Glomerular visceral epithelial cell (primary cell): ENCODE results near the gene RPS6KA2.
"Not testable (repeated sequence)": the region's sequence is repeated elsewhere in the genome, so short reads cannot be mapped to it uniquely, and the experiment has no call there.

ENCODE experiments used
- DNase-seq: peaks from one replicate; pipeline ENCODE4 v3.0.0-alpha.2; 2016; ENCODE audit errors: extremely low spot score

The RPS6KA2 gene

DNA sequence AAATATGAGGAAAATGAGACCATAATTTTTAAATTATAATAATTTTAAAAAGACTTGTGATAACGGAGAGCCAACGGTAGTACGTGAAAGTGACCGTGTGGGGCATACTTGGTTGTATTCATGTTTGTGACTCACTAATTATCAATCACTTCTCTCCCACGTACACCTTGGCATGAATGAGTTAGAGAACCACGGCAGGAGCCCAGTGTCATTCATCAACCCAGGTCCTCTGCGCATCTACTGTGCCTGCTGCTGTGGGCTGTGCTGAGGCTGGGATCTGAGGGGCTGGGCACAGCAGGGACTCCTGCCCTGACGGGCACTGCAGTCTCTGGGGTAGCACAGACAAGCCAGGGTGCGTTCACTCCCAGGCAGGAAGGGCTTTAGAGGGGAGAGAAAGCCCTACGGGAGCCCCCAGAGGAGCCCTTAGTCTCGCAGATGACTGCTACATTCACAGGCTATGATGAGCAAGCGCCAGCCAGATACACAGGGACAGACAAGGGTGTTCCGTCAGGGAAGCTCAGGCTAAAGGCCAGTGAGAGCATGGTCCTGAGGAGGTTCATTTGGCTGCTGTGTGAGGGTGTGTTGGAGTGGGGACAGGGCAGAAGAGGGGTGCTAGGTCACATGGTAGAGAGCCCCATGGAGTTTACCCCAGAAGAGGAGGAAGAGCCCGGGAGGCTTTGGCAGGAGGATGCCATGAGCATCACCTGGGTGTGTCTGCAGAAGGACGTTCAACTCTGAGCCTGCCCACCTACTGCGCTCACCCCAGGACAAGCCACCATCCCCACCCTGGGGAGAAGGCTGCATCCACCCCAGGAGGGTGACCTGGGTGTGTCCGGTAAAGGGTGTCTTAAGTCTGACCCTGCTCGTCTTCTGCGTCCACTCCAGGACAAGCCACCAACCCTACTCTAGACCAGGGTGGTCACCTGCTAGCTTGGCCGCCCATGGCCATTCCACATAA lies 8.2 kb upstream of the RPS6KA2 start:
- no peak for DNase-seq

DNA sequence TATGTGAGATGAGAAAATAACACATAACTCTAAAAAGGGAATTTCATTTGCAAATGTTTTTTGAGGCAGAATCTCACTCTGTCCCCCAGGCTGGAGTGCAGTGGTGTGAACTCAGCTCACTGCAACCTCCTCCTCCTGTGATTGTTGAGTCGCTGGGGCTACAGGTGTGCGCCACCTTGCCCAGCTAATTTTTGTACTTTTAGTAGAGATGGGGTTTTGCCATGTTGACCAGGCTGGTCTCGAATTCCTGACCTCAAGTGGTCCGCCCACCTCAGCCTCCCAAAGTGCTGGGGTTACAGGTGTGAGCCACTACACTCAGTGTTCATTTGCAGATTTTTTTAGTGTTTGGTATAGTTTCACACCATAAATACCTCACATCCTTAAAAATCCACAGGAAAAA lies 7.5 kb upstream of the RPS6KA2 start:
- not testable (repeated sequence) for DNase-seq

DNA sequence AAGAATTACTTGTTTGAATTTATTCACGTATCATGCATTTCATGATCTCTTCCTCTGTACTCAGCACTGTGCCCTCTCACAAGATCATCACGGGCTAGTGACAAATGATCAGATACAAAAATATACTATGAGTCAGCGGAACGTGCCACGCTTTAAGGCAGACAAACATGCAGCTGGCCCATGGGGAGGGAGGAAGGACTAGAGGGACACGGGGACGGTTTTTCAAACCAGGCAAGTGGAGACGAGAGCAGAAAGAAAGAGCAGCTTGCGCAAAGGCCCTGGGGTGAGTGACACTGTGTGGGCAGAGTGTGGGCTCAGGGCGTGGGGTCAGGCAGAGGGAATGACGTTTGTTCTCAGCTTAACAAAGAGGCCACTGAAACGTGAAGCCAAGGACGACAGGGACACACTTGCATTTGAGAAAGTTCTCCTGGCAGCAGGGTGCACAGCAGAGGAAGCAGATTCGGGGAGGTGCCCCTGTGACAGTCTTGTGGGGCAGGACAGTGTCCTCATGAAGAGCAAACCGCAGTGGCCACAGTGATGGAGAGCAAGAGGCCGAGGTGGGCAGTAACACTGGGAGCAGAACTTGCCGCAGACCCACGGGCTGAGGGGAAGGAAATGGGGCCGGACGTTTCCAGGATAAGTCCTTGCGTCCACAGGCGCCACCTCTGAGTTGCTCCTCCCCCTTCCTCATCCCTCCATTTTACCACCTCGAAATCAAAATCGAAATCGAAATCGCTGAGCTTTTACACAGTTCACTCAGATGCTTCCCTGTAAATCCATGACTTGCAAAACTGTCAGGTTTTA lies 6.9 kb upstream of the RPS6KA2 start:
- DNase-seq, result no peak

DNA sequence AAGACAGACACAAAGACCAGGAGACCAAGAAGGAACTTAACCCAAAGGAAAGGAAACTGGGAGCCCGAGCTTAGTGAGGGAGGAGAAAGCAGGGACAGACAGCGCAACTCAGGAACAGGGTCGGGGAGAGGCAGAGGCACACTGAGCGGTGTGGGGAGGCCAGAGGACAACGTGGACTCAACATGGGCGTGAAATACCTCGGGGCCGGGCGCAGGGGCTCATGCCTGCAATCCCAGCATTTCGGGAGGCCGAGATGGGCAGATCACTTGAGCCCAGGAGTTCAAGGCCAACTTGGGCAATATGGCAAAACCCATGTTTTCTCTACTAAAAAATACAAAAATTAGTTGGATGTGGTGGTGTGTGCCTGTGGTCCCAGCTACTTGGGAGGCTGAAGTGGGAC lies 5.7 kb upstream of the RPS6KA2 start:
- no peak for DNase-seq

DNA sequence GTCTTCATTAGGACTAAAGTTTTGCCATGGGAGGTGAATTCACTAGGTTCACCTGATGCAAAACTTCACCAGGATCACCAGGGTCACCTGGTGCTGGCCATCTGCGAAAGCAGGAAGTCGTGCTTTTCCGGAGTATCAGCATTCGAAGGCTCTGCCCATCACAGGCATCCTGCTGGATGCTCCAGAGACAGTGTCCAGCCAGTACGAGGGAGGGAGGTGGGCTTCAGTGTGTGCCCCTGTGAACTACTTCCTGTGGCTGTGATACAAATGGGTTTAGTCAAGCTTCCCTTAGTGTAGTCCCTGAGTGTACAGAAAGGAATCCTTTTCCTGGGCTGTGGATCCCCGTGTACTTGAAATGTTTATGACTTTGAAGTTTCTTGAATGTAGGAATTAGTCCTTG lies 3.4 kb upstream of the RPS6KA2 start:
- DNase-seq, result no peak

DNA sequence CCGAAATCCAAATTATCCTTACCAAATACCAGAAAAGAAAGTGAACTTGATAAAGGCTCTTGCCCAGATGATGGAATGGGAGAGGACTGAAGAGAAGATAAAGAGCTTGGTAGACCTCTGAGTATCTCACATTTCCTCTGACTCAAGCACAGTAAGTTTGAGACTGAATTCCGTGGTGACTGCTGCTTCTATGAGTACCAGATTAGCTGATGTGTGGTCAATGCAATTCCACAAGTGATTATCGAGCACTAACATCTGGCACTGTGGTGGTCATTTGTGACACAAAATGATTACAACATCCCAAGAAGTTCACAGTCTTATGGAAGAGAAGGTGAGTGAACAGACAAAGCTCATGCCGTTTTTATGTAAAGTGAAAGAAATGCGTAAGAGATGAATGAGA lies 2.6 kb upstream of the RPS6KA2 start:
- peak; percentile 42 for DNase-seq

DNA sequence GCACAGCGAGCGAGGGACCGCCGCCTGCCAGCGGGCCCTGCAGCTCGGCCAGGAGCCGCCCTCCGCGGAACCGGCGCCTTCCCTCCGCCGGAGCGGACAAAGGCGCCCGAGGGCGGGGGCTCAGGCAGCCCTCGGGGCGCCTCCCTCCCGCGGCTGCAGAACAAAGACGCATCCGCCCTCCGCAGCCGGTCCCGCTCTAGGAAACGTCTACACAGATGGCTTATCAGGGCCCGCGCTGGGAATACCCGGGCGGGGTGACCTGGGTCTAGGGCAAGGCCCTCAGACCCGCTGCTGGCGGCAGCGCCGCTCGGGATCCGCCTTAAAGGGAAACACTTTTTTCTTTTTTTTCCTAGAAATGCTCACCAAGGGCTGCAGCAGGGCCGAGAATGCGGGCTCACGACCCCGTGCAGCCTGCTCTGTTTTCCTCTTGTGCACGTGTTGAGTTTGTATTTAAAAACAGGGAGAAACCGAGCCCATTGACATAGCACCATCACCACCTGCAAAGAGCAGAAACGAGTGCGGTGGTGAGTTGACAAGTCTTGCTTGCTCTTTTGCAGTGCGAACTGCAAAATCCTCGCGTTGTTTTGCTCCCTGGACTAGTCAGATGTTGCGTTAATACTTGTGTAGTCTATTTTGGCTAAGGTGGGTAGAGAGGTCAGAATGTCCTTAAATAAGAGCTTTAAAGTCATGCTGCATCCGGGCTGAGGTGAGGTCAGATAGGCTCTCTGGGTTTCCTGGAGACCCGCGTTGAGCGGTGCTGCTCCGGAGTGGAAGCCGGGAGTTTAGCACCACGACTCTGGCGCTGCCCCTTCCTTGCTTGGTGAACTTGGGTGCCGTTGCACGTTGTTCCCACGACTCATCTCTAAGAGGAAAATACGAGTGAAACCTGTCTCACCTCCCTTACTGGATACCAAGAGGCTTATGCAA lies 1.1 kb upstream of the RPS6KA2 start:
- DNase-seq, result peak; percentile 59

DNA sequence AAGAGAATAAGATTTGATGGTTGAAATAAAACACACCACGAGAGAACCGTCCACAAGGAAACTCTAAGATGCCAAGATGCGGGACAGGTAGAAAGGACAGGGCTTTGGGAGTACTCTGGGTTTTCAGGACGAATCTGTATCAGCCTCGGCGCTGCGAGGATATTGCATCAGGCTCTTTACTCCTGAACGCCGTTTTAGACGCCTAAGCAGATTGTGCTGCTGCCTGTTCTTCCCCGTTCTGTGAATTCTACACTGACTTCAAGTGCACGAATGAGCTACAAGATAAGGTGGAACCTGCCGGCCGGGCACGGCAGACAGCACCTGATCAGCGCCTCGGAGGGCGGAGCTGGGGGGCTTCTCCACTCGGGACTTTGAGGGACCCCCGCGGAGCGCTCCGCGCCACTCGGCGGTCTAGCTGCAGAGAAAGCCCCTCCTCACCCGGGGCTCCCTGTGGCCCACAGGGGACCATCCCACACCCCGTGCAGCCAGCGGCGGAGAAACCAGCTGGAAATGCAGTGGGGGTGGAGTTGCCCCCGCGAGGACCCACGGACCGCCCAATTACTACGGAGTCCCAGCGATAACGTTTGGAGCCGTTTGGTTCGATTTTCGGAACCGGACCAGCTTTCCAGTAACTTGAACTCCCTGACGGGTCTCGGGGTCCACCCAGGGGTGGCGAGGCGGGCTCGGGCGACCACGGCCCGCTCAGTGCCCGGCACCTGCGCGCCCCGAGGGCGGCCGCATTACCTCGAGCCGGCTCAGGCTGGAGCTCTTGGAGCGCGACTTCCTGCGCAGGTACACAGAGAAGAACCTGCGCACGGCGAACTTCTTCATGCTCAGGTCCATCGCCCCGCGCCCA lies 646 bp downstream of the RPS6KA2 start:
- peak; percentile 36 for DNase-seq

DNA sequence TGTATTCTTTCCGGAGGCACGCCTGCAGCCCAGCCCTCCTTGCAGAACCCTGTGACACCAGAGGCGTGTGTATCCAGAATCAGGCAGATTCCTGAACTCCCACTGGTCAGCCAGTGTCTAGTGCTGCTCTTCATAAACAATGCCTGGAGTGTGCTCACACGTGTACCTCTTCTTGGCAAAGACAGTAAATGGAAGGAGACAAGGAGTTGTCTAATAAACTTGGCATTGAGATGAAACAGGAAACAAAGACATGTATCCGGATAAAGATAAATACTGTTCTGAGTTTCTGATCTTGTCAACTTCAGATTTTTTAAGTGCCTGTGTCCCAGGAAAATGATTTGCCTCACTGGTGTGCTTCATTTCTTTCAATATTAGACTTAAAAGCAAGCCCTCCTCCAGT lies 1.7 kb downstream of the RPS6KA2 start:
- DNase-seq, result no peak

DNA sequence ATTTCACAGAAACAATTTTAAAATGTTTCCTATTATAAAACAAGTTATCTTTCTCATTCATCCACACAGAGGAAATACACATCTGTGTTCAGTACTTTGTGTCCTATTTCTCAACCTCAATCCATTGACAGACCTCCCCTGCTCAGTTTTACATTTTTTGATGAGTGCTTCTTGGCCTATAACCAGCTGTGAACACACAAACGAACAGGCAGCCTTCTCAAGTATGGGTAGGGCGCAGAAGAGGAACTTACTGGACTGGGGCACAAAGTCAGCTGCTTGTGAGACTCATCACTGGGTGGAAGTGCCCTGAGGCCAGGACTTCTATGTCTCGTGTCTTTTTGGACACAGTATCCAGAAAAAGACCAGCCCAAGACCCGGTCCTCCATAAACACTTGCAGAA lies 2.8 kb downstream of the RPS6KA2 start:
- DNase-seq, result no peak

DNA sequence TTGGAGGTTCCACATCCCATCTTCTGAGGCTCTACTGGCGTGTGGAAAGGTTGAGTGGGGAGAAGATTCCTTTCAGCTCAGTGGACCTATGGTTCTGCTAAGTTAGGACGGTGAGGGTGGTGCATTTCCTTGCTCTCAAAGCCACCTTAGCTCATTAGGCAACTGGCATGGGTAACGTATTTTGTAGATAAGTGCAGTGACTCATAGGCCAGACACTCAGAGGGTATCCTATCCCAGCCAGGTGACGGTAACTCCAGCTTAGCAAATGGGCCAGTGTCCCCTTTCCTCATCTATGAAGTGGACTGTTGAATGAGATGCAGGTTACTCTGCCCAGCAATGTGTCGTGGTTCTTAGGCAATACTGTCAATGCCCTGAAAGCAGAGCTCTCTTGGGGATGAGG lies 3.7 kb downstream of the RPS6KA2 start:
- peak; percentile 30 for DNase-seq

DNA sequence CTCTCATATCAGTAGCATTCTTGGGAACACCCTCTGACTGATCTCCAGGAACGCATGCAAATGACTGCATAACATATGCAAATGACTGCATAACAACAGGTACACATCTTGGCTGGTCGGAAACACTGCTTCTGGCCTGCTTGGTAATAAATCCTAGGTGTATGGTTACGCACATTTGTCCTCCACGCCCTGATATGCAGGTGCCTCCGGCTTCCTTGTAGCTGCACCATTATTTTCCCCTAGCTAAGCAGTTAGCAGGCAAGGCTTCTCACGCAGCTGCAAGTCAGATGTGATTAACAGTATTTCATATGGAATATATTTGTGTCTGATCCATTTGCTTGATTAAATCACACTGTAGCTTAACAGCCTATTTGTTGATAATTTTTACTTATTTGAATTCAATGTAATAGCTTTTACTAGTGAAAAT lies 5.9 kb downstream of the RPS6KA2 start:
- no peak for DNase-seq

DNA sequence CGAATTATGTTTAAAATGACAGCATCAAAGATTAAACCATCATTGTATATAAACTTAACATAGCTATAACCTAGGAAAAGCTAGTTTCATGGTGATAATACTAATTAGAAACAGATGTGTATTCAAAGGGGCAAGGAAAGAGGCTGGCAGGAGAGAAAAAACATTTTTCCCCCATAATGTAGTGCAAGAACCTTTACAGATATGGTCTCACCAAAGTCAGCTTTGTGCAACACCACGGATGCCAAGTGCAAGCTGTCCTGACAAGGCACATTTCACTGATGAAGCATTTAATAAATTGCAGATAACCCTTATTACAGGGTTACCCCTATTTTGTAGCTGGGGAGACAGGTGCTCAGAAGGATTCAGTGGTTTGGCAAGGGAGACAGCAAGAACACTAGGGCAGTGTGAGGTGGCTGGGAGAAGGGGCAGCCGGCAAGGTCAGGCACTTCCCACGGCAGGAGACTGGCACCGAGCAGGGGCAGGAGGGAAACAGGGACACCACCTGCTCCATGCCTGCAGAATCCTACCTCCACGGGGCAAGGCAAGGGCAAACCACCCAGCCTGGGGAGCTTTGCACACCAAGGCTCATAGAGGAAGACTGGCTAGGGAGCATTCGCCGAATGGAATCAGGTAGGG lies 6.5 kb downstream of the RPS6KA2 start:
- DNase-seq, result no peak

DNA sequence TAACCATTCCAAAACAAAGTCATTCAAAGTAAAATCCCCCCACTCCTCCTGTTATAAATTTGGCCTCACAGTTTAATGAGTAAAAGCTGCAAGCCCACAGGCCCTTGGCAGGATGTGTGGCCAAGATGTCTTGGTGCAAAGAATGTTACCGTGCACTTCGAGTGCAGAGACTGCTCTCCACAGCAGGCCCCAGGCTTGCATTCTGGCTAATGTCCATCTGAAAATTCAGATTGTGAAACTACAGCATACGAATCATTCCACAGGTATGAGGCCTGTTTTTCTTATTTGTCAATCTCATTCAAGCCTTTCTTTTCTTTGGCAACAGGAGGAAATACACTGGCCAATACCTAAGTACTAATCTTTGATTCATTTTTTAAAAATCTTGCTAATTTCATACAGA lies 7.1 kb downstream of the RPS6KA2 start:
- DNase-seq, result peak; percentile 85

DNA sequence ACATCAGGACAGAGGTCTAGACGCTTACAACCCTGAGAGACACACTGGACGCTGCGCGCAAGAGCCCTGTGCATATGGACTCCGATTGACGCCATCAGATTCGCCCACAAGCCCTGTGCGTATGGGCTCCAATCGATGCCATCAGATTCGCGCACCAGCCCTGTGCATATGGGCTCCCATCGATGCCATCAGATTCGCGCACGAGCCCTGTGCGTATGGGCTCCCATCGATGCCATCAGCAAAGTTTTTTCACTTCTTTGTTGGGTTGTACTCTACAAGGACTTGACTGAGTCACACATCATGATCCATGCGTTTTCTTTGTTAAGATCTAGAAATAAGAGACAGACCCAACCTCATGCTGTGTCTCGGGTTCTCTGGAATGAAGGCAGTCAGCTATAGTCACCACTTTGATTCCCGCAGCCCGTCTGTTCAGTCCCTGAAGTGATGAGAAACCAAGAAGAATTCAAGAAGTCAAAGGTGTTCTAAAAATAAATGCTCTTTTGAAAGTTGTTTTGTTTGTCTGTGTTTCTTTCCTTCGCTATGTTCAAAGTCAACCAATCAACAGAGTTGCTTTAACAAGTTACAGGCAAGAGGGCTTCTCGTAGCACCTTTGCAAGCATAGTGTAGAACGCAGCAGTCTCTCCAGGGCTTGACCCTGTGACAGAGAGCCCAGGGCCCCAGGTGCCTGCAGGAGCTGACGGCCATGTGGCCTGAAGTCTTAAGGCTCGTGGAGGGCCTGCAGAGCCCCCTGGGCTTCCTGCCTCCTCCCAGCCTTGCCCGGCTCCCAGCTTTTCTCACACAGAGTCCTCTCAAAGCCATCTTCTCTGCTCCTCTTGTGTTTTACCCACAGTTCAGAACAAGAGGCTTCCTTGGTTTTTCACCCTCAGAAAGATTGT lies 7.9 kb downstream of the RPS6KA2 start:
- DNase-seq, result no peak

DNA sequence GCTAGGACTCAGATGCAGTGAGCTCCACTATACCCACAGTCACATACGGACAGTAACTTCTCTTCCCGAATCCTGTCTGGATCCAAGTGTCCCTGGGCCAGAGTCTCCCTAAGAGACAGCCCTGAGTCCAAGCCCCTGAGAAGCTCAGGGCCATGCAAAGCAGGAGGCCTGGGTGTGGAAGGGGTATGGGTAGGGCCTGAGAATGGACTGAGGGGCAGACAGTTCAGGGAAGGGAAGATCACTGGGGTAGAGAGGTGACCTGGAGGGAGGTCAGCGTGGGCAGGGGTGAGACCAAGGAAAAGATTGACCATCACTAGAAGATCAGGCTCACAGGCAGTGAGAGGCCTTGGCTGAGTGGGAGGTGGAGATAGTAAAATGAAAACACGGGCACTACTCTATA lies 8.8 kb downstream of the RPS6KA2 start:
- DNase-seq, result no peak

DNA sequence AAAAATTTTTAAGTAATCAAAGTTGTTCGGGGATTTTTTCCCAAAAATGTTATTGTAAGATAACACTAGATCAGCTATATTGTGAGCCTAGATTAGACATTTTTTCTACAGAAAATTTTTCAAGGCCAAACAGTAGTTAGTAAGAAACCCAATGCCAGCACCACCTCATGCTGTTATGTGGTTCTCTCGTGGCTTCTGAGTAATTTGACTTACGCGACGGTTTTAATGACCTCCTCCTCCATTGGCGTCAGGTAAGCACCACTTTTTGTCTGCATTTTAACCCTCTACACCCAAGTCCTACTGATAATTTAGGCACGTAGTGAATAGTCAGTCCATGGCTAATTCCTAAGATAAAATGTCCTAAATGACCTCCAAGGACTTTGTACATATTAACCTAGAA lies 9.7 kb downstream of the RPS6KA2 start:
- no peak for DNase-seq

DNA sequence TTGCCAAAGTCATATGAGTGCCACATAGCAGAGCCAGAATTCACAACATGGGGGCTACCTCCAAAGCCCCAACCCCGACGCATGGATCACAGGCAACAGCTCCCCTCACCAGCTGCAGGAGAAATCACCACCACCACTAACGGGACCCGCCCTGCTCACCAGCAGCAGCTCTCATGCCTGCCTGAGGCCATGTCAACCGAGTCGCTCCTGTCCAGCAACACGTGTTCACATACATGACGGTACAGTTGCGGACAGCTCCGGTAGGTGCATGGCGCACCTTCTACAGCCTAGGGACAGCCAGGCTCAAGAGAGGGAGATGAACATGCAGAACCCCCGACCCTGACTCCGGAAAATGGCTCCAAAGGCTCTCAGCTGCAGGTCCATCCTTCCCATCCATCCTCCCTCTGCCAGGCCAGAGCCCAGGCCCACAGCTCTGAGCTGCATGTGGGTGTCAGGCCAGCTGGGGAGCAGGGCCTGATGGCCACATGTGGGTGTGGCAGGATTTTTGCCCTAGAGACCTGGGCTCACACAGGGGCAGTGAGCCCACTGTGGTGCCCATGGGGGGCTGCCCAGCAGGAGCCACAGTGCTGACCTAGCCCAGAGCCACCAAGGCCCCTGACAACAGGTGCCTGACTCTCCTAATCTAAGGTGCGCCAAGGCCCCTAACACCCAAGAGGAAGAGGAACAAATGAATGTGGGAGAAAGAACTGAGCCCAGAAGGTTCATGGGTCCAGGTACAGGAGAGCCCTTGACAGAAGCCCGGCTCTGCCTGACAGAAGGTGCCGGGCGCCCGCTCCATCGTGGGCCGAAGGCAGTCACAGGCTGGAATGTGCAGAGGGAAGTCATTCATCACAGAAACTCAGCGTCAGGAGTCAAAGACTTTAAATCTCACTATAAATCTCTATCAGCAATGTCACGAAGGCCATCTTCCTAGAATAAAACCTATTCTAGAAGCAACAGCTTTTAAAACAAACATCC lies 10.5 kb downstream of the RPS6KA2 start:
- no peak for DNase-seq
